Epidermal melanocyte (primary cell): ENCODE data around the gene OR6B3.
A peak's percentile ranks its signal among the peaks of the same experiment; 100 is the strongest.

Experiments used
- DNase-seq: peaks from one replicate; pipeline ENCODE4 v3.0.0; 2011; ENCODE audit warnings: low spot score; ENCODE audit not compliant: insufficient read length

The OR6B3 gene

GRCh38 chr2:240053173-240054155 is at the start of gene OR6B3:
Gene OR6B3, minus strand, starts transcription at chr2:240053521.
- no peak for DNase-seq

GRCh38 chr2:240098349-240098748 is 45.0 kb upstream of the OR6B3 start:
- DNase-seq = no peak

DNA sequence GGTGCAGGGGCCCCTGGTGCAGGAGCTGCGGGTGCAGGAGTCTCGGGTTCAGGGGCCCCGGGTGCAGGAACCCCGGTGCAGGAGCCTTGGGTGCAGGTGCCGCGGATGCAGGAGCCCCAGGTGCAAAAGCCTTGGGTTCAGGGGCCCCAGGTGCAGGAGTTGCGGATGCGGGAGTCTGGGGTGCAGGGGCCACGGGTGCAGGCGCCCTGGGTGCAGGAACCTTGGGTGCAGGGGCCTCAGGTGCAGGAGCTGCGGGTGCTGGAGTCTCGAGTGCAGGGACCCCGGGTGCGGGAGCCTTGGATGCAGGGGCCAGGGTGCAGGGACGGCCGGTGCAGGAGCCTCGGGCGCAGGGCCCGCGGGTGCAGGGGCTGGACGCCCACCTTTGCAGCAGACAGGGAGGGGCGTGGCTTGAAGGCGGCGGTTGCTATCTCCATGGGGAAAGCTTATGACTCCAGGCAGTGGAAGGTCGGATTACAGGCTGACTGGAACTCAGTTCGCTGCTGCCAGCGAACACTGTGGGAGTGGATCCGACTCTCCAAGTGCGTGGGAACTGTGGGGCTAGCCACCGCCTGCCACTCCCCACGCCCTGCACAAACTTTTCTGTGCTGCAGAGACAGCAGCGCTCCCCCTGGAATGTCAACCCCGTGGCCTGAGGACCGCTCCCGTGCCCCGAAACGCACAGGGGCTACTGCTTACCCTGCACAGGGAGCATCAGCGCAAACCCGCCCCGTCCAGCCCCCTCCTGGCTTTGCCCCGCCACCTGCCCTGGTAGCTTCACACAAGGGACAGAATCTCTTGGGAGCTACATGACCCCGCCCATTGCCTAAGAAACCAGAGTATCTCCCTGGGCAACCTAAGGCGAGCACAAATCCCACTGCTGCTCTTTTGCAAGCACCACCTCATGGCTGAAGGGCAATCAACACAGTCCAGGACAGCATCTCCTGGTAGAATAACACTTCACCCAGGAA is 42.5 kb upstream of the OR6B3 start:
- no peak for DNase-seq

DNA sequence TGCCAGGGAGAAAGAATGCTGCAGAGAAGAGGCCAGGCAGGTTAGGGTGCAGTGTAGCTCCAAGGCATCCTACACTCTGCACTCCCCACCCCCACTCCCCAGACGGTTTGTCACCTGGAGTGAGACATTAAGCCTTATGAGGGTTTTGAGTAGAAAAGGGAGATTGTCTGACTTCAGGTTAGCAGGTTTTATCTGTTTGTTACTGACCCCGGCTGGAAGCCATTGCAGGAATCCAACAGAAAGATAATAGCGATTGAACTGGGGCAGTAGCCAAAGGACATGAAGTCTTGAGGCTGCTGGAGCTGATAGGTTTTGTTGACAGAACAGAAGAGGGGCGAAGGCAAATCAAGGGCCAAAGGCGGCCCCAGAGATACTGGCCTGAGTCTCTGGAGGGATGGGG is 36.0 kb upstream of the OR6B3 start:
- no peak for DNase-seq

DNA sequence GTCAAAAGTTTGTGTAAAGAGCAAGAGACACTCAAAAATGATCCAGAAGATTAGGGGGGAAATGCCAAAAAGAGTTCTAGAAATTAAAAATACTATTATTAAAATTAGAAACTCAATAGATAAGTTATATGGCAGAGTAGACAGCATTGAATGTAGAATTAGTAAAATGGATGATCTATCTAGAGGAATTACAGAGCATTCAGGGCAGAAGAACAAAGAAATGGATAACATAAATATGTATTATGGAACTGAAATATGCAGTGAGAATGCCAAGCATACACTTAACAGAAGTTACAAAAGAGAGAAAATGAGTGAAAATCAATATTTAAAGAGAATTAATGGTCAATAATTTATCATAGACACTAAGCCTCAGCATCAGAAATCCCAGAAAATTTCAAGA is 33.2 kb upstream of the OR6B3 start:
- DNase-seq = no peak

GRCh38 chr2:240078631-240079030 is 25.3 kb upstream of the OR6B3 start:
- DNase-seq = no peak

GRCh38 chr2:240077442-240077841 is 24.1 kb upstream of the OR6B3 start:
- DNase-seq = no peak

GRCh38 chr2:240074545-240074944 is 21.2 kb upstream of the OR6B3 start:
- no peak for DNase-seq

- DNase-seq = no peak
These were observed 17.6 kb upstream of the OR6B3 start for GRCh38 chr2:240070907-240071306.

DNA sequence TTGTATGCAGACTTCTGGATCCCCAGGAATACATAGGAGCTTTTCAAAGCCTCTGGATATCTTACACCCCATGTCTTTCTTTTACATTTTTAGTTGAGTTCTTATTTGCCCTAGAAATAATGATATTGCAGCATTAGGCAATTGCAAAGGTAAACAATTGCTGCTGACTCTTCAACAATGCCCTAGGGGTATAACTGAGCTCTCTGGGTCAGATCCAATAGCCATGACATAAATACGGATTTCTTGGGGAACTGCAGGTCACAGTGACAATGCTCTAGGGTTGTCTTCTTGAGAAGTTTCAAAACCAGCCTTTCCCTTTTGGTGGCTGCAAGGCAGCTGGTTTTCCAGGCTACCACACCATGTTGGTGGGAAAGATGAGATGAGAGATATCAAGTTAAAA is 16.5 kb upstream of the OR6B3 start:
- DNase-seq = no peak

DNA sequence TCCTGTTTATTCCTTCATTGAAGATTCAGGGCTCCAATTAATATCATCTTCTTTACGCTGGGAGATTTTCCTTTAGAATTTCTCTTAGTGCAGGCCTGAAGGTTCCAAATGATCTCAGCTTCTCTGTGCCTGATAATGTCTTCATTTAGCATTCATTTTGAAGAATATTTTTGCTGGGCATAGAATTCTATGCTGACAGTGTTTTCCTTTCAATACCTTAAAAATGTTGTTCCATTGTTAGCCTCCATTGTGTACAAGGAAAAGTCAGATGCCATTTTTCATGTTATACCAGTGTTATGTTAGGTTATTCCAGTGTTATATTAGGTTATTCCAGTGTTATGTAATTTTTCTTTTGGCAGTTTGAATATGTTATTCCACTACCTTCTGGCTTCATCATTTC is 14.9 kb upstream of the OR6B3 start:
- DNase-seq = no peak

GRCh38 chr2:240066489-240066888 is 13.2 kb upstream of the OR6B3 start:
- DNase-seq = no peak

GRCh38 chr2:240064898-240065297 is 11.6 kb upstream of the OR6B3 start:
- no peak for DNase-seq

GRCh38 chr2:240060977-240061591 is 7.8 kb upstream of the OR6B3 start:
- peak; percentile 57 for DNase-seq

DNA sequence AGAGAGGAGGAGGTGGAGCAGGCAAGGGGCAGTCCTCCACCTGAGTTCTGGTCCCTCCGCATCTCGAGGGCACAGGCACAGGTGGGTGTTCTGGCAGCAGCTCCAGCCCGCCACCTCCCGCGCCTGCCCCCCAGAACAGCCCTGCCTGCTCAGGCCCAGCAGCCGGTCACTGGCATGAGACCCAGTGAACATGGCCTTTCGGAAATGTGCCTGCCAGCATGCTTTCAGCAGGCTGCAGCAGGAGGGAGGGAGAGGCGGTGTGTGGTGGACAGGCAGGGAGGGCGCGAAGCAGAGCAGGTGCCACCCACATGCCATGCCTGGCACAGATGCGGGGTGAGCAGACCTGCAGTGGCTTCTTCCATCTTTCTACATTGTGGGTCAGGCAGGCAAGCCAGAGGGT is 3.4 kb upstream of the OR6B3 start:
- no peak for DNase-seq

- DNase-seq = no peak
These were observed 2.0 kb upstream of the OR6B3 start for GRCh38 chr2:240055177-240055917.

DNA sequence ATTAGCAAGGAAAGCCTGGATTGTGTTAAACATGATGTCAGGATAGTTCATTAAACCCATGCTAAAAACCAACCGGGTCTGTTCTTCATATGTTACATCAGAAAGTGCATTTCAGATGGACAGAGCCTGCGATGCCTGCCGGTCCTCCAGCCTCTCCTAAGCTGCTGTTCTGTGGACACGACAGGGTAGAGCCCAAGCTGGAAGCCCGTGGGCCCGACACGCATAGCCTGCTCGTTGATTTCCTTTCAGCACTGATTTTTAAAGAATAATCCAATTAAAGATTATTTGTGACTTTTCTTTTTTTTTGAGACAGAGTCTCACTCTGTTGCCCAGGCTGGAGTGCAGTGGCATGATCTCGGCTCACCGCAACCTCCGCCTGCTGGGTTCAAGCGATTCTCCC is 797 bp downstream of the OR6B3 start:
- no peak for DNase-seq

- DNase-seq = peak; percentile 39
These were observed 1.6 kb downstream of the OR6B3 start for GRCh38 chr2:240051697-240052096.

- no peak for DNase-seq
These were observed 3.0 kb downstream of the OR6B3 start for GRCh38 chr2:240050278-240050677.

- DNase-seq = no peak
These were observed 5.1 kb downstream of the OR6B3 start for GRCh38 chr2:240048237-240048636.

DNA sequence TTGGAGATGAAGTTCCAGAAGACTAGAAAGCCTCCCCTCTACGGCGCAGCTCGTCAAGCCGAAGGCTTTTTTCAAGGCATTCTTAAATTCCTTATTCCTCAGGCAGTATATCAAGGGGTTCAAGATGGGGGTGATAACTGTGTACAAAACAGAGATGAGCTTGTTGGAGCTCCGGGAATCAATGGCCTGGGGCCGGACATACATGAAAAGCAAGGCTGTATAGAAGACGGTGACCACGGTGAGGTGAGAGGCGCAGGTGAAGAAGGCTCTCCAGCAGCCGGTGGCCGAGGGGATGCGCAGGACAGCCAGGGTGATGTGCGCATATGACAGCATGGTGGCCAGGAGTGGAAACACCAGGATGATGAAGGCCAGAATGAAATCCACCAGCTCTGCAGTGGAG is 8.2 kb downstream of the OR6B3 start:
- no peak for DNase-seq
